Activated naive CD8-positive, alpha-beta T cell treated with anti-CD3 and anti-CD28 coated beads, Interleukin-2, amount 50 U/mL, for 24 hours (primary cell): ENCODE data around the gene STX8.
A peak's percentile ranks its signal among the peaks of the same experiment; 100 is the strongest.

ENCODE experiments used
- ATAC-seq: fragments of 150-1000 bp; cut with Tn5 transposase; one replicate; pipeline ENCODE4 v1.10.0; 2021
- DNase-seq: peaks from one replicate; pipeline ENCODE4 v3.0.0; 2021
- H3K27ac Mint-ChIP-seq: one replicate; pipeline ENCODE4 v1.8.0; 2021; ENCODE audit warnings: mild to moderate bottlenecking, mixed read lengths
- H3K27me3 Mint-ChIP-seq: one replicate; pipeline ENCODE4 v1.8.0; 2021; ENCODE audit warnings: mixed read lengths
- H3K36me3 Mint-ChIP-seq: one replicate; pipeline ENCODE4 v1.8.0; 2021; ENCODE audit warnings: low read depth, mixed read lengths
- H3K4me1 Mint-ChIP-seq: one replicate; pipeline ENCODE4 v1.8.0; 2021; ENCODE audit warnings: mixed read lengths
- H3K4me3 Mint-ChIP-seq: one replicate; pipeline ENCODE4 v1.8.0; 2021; ENCODE audit warnings: mild to moderate bottlenecking, moderate library complexity, mixed read lengths
- H3K9me3 Mint-ChIP-seq: one replicate; pipeline ENCODE4 v1.8.0; 2021; ENCODE audit warnings: mixed read lengths

The STX8 gene

GRCh38 chr17:9294661-9295210 is 280.9 kb downstream of the STX8 start:
- ATAC-seq (no peak), DNase-seq (no peak)
- no peaks in the 10 kb centered on the region for H3K36me3 Mint-ChIP-seq
- peaks cover 28% of the 10 kb centered on the region for H3K4me1 Mint-ChIP-seq
- H3K27me3 Mint-ChIP-seq = no peaks in the 10 kb centered on the region
- no peak overlapping the region for H3K27ac Mint-ChIP-seq
- H3K9me3 Mint-ChIP-seq = no peaks in the 10 kb centered on the region
- no peak overlapping the region for H3K4me3 Mint-ChIP-seq

- ATAC-seq (no peak), DNase-seq (no peak)
- Mint-ChIP-seq H3K4me1 (peaks cover 41% of the 10 kb centered on the region), H3K9me3 (no peaks in the 10 kb centered on the region), H3K27me3 (no peaks in the 10 kb centered on the region), H3K36me3 (peaks cover 2% of the 10 kb centered on the region), H3K27ac (no peak overlapping the region), H3K4me3 (no peak overlapping the region)
Observed at GRCh38 chr17:9292561-9292941, 283.1 kb downstream of the STX8 start.

GRCh38 chr17:9291912-9292560 is 283.6 kb downstream of the STX8 start:
- H3K4me3 Mint-ChIP-seq = no peak overlapping the region
- peaks cover 42% of the 10 kb centered on the region for H3K4me1 Mint-ChIP-seq
- peak overlapping the region; percentile 13 for H3K27ac Mint-ChIP-seq
- no peaks in the 10 kb centered on the region for H3K27me3 Mint-ChIP-seq
- DNase-seq (peak; percentile 54), ATAC-seq (peak; percentile 48)
- H3K36me3 Mint-ChIP-seq = peaks cover 2% of the 10 kb centered on the region
- H3K9me3 Mint-ChIP-seq = no peaks in the 10 kb centered on the region

GRCh38 chr17:9290226-9290613 is 285.4 kb downstream of the STX8 start:
- Mint-ChIP-seq H3K36me3 (peaks cover 2% of the 10 kb centered on the region), H3K4me1 (peaks cover 49% of the 10 kb centered on the region), H3K9me3 (no peaks in the 10 kb centered on the region), H3K27ac (peak overlapping the region; percentile 66), H3K27me3 (no peaks in the 10 kb centered on the region), H3K4me3 (peak overlapping the region; percentile 2)
- DNase-seq (no peak), ATAC-seq (no peak)

GRCh38 chr17:9287306-9287705 is 288.3 kb downstream of the STX8 start:
- Mint-ChIP-seq H3K27me3 (no peaks in the 10 kb centered on the region), H3K9me3 (no peaks in the 10 kb centered on the region), H3K36me3 (peaks cover 2% of the 10 kb centered on the region), H3K4me3 (no peak overlapping the region), H3K27ac (no peak overlapping the region), H3K4me1 (peaks cover 49% of the 10 kb centered on the region)
- DNase-seq (no peak), ATAC-seq (no peak)

GRCh38 chr17:9286434-9286833 is 289.2 kb downstream of the STX8 start:
- Mint-ChIP-seq H3K27ac (no peak overlapping the region), H3K36me3 (peaks cover 2% of the 10 kb centered on the region), H3K4me1 (peaks cover 43% of the 10 kb centered on the region), H3K27me3 (no peaks in the 10 kb centered on the region), H3K4me3 (no peak overlapping the region), H3K9me3 (no peaks in the 10 kb centered on the region)
- no peak for DNase-seq
- no peak for ATAC-seq

GRCh38 chr17:9285602-9286427 is 289.8 kb downstream of the STX8 start:
- ATAC-seq (no peak), DNase-seq (no peak)
- Mint-ChIP-seq H3K36me3 (peaks cover 2% of the 10 kb centered on the region), H3K27ac (peak overlapping the region; percentile 22), H3K4me3 (no peak overlapping the region), H3K27me3 (no peaks in the 10 kb centered on the region), H3K4me1 (peaks cover 38% of the 10 kb centered on the region), H3K9me3 (no peaks in the 10 kb centered on the region)

GRCh38 chr17:9284884-9285283 is 290.7 kb downstream of the STX8 start:
- ATAC-seq (no peak), DNase-seq (no peak)
- Mint-ChIP-seq H3K4me1 (peaks cover 29% of the 10 kb centered on the region), H3K9me3 (no peaks in the 10 kb centered on the region), H3K36me3 (peaks cover 2% of the 10 kb centered on the region), H3K4me3 (no peak overlapping the region), H3K27me3 (no peaks in the 10 kb centered on the region), H3K27ac (no peak overlapping the region)

GRCh38 chr17:9283909-9284308 is 291.7 kb downstream of the STX8 start:
- Mint-ChIP-seq H3K27me3 (no peaks in the 10 kb centered on the region), H3K27ac (no peak overlapping the region), H3K4me1 (peaks cover 19% of the 10 kb centered on the region), H3K36me3 (peaks cover 2% of the 10 kb centered on the region), H3K9me3 (no peaks in the 10 kb centered on the region), H3K4me3 (no peak overlapping the region)
- ATAC-seq = no peak
- DNase-seq = no peak

- ATAC-seq (no peak), DNase-seq (no peak)
- Mint-ChIP-seq H3K36me3 (peaks cover 5% of the 10 kb centered on the region), H3K9me3 (no peaks in the 10 kb centered on the region), H3K27me3 (no peaks in the 10 kb centered on the region), H3K4me3 (no peak overlapping the region), H3K27ac (no peak overlapping the region), H3K4me1 (peaks cover 11% of the 10 kb centered on the region)
Observed at GRCh38 chr17:9279893-9280292, 295.7 kb downstream of the STX8 start.

- ATAC-seq (no peak), DNase-seq (no peak)
- peaks cover 11% of the 10 kb centered on the region for H3K36me3 Mint-ChIP-seq
- H3K27ac Mint-ChIP-seq = peak overlapping the region; percentile 56
- H3K9me3 Mint-ChIP-seq = no peaks in the 10 kb centered on the region
- H3K27me3 Mint-ChIP-seq = no peaks in the 10 kb centered on the region
- H3K4me3 Mint-ChIP-seq = peak overlapping the region; percentile 28
- peaks cover 35% of the 10 kb centered on the region for H3K4me1 Mint-ChIP-seq
Observed at GRCh38 chr17:9274973-9275372, 300.6 kb downstream of the STX8 start.

GRCh38 chr17:9273428-9274391 is 301.9 kb downstream of the STX8 start:
- H3K9me3 Mint-ChIP-seq = no peaks in the 10 kb centered on the region
- DNase-seq = peak; percentile 44
- peak; percentile 96 for ATAC-seq
- H3K27ac Mint-ChIP-seq = peak overlapping the region; percentile 97
- no peaks in the 10 kb centered on the region for H3K27me3 Mint-ChIP-seq
- H3K4me1 Mint-ChIP-seq = peaks cover 35% of the 10 kb centered on the region
- H3K4me3 Mint-ChIP-seq = peak overlapping the region; percentile 61
- H3K36me3 Mint-ChIP-seq = peaks cover 12% of the 10 kb centered on the region

GRCh38 chr17:9272501-9273200 is 303.0 kb downstream of the STX8 start:
- Mint-ChIP-seq H3K36me3 (peaks cover 12% of the 10 kb centered on the region), H3K27ac (peak overlapping the region; percentile 97), H3K27me3 (no peaks in the 10 kb centered on the region)

GRCh38 chr17:9271989-9272388 is 303.6 kb downstream of the STX8 start:
- no peak for ATAC-seq
- Mint-ChIP-seq H3K9me3 (no peaks in the 10 kb centered on the region), H3K27me3 (no peaks in the 10 kb centered on the region), H3K4me1 (peaks cover 35% of the 10 kb centered on the region), H3K27ac (no peak overlapping the region), H3K36me3 (peaks cover 12% of the 10 kb centered on the region), H3K4me3 (no peak overlapping the region)
- DNase-seq = no peak

More at GRCh38 chr17:9272501-9273200, 303.0 kb downstream of the STX8 start:
- Mint-ChIP-seq H3K9me3 (no peaks in the 10 kb centered on the region), H3K4me3 (peak overlapping the region; percentile 61), H3K4me1 (peaks cover 35% of the 10 kb centered on the region)
- DNase-seq (no peak), ATAC-seq (no peak)
